GM19239 (cell line): ENCODE data around the gene DNER.
"Not testable (repeated sequence)": the region's sequence is repeated elsewhere in the genome, so short reads cannot be mapped to it uniquely, and the experiment has no call there.

Experiments used
- DNase-seq: peaks from one replicate; pipeline ENCODE4 v3.0.0; 2011; ENCODE audit warnings: low spot score; ENCODE audit not compliant: insufficient read length
- FAIRE-seq: peaks from 2 replicates; lab custom pipeline; 2011; peaks lifted over from hg19 to GRCh38; lab: Jason Lieb, UNC

DNER gene

DNA sequence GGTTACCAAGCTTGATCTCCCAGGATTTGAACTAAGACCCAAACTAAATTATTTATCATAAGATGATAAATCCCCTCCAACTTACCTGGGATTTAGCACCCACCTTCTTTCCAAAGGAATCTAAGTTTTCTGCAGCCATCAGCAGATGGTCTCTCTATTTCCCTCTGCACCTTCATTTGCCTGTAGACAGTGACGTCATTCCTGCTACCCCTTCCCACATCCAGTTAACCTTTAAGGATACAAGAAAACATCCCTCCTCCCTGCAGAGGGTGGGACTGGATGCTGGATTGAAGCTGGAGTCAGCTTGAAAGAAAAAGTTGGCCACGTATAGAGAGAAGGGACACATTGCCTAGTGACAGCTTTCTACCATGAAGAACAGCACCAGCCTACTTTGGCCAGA, 3.7 kb upstream of the DNER start:
- FAIRE-seq (no peak), DNase-seq (no peak)

DNA sequence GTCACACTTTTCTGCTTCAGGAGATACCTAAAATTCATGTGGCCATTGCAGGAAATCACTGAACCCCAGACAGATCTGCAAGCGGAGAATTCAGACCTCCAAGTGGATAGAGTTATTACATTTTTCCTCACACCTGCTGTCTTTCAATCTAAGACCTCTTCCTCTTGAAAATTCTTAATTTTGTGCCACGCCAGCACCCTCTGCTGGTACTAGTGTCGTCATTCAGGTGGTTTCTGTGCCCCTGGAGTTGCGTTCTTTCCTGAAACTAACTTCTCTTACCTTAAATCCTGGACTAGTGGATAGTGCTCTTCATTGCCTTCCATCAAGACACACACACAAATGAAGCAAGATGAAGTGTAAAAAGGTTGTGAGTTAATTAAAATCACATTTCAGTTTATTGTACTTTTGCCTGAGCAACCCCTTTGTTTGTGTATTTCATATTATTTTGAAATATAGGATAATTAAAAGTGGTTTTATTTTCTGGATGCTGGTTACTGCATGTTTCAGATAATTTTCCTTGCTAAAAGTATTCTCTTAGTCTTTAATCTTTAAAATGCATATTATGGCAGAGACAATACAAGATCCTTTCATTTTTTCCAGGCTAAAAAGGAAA, 1.6 kb upstream of the DNER start:
- DNase-seq (peak; percentile 9), FAIRE-seq (peak; percentile 47)

DNA sequence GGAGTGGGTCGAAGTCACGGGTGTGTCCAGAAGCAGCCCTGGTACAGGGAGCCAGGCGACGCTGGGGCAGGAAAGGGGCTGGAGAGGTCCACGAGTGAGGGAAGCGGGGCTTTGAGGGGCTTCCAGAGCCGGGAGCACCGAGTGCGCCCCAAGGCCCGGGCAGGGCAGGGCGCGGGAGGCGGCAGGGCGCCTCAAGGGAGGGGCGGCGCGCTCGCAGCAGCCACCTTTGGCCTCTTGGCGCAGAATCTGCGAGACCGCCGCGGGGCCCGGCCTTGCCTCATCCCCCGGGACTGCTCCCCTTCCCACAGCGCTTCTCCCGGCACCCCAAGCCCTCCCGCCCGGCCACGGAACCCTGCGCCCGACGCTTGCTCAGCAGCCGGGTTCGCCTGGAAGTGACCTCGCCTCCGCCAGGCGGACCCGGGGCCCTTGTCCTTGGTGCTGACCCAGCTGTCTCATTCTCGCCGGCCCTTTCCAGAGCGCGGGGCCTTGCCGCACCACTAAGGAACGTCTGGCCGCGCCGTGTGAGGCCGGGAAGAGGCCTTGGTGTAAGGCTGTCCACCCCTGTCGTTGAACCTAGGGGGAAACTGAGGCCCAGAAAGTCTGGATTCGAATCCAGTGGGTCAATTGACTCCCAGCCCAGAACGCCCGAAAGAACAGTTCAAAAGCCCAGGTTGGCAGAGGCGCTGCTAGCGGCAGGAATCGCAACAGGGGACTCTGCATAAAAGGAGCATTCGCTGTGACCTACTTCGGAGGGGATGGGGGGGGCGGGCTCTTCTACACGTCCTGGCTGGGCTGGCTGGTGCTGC, 584 bp upstream of the DNER start:
- no peak for FAIRE-seq
- peak; percentile 29 for DNase-seq

DNA sequence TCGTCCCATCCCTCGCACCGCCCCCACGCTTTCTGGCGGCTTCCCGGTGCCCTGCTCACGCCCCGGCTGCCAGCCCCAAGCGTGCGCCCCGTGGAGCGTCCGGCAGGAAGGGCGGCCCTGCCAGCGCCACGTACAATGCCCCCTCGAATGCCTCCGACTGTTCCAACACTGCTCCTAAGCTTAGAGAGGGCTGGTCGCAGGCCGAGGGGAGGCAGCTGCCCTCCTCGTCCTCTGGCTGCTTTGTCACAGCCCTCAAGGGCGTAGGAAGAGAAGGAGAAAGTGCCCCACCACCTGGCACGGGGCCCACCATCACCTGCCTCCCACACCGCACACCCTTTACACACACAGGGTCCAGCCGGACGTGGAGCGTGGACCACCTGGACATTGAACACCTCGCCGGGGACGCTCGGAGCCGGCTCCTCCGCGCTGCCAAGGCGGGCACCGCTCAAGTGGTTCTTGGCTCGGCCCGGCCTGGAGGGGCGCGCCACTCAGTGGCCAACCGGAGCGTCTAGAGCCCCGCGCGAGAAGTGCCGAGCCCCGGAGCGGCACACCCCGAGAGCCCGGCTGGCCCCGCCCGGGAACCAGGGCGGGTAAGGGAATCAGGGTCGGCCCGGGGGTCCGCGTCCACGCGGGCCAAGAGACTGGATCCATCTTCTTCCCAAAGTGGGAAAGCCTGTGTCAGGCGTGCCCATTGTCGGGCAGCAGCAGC, 830 bp downstream of the DNER start:
- DNase-seq: peak; percentile 10
- FAIRE-seq: no peak

DNA sequence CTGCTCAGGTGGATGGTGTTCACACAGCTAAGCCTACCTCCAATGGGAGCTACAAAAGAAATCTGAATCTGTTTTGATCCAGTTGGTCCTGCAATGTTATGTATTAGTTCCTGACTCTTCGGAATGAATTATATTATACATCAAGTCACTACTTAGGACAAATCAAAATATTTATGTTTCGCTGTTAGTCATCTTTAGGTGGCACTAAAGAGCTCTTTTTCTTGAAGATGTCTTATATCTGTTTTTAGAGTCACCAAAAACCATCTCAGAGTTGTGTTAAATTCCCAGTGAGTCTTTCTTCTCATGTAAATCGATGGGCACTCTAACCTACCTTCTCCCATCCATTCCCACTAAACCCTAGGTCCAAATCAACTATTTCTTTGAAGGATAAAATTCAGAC, 2.2 kb downstream of the DNER start:
- FAIRE-seq (no peak), DNase-seq (no peak)

DNA sequence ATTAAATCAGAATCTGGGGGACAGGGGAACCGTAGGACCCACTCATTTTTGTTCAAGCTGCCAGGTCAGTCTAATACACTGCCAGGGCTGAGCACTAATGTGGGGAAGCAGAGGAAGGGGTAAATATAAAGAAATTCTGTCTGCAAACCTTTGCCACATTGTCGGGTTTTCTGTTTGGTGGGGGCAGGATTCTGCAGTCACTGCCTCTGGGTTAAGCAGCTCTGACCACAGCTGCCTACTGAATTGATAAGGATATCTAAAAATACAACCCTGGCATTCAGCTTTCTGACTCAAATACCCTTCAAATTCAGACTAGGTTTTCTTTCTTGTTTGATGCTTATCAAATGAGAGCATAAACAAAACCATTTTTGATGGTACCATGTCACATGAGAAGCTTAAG, 6.0 kb downstream of the DNER start:
- DNase-seq (no peak), FAIRE-seq (no peak)

DNA sequence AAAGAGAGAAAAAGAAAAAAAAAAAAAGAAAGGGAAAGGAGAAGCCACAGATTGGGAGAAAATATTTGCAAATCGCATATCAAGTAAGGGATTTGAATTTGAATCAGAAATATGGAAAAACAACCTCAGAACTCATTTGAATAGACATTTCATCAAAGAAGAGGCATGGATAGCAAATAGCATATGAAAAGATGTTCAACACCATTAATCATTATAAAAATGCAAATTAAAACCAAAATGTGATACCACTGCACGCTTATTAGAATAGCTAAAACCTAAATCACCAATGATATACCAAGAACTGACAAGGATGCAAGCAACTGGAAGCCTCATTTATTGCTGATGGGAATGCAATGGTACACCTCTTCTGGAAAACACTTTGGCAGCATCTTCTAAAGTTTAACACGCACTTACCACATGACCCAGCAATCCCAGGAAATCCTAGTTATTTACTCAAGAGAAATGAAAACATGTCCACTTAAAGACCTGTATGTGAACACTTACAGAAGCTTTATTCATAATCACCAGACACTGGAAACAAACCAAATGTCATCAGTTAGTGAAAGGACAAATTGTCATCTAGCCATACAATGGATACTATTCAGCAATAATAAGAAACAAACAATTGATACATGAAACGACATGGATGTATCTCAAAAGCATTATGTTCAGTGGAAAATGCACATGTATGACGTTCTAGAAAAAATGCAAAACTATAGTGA, 10.3 kb downstream of the DNER start:
- FAIRE-seq (no peak), DNase-seq (no peak)

DNA sequence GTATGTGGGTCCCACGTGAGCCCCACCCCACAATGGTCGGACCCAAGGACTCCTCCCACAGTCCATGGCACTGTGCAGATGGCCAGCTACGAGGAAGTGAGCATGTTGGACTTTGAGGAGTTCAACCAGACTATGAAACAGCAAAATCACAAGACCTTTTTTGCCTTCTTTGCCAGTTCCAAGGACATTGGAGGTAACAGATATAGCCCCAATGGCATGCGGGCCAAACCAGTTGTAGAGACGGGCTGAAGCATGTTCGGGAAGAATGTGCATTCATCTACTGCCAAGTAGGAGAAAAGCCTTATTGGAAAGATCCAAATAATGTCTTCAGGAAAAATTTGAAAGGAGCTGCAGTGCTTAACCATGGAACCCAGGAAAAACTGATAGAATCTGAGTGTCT, 12.6 kb downstream of the DNER start:
- no peak for FAIRE-seq
- no peak for DNase-seq

DNA sequence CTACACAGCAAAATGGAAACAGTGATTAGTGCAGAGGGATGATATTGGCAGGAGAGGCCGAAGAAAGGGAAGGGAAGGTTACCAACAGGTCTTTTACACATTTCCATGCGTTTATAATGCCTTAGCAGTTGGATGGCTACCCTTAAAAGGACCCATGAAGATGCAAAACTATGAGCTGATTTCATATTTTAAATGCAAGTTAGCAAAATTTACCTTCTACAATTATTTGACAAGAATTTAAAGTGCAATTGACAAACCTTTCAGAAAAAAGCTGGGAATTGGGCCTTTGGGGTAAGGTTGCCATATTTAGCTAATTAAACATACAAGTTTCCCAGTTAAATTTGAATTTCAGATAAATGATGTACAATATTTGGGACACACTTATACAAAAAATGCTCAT, 13.3 kb downstream of the DNER start:
- no peak for FAIRE-seq

DNA sequence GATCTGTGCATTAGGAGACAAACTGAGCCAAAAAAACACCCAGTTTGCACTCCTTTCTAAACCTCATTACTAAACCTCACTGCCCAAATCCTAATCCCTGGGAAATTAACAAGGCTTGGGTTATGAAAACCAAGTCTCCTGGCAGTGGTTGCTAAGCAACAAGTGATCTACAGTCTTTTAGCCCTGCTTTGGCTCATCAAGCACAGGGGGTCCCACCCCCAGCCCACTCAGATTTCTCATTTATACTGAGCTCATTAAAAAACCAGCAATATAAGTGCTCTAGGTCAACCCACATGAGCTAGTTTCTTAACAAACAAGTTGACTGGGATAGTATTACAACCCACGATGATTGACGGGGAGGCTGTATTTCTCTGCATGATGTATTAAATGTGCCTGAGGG, 18.4 kb downstream of the DNER start:
- FAIRE-seq (no peak), DNase-seq (no peak)

More for the DNA sequence above, 13.3 kb downstream of the DNER start:
- DNase-seq: no peak

DNA sequence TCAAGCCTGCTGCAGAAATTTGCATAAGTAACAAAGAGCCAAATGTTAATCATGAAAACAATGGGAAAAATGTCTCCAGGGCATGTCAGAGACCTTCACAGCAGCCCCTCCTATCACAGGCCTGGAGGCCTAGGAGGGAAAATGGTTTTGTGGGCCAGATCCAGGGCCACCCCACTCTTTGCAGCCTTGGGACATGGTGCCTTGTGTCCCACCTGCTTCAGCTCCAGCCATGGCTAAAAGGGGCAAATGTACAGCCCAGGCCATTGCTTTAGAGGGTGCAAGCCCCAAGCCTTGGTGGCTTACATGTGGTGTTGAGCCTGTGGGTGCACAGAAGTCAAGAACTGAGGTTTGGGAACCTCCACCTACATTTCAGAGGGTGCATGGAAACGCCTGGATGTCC, 20.5 kb downstream of the DNER start:
- not testable (repeated sequence) for FAIRE-seq, DNase-seq

DNA sequence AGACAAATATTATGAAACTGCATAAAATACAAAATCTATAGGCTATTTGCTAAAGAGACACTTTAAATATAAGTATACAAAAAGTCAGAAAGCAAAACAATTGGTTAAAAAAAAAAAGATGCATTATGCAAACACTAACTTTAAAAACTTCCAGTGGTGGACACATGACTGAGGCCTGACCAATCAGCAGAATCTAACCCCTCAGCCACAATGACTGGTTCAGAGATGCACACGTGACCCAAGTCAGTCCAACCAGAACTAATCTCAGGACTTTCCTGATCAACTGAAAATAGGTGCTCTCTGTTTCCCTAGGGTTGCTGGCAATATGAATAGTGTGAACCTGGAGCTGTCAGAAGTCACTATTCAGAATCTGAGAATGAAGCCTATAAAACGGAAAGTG, 22.7 kb downstream of the DNER start:
- DNase-seq (no peak), FAIRE-seq (no peak)

DNA sequence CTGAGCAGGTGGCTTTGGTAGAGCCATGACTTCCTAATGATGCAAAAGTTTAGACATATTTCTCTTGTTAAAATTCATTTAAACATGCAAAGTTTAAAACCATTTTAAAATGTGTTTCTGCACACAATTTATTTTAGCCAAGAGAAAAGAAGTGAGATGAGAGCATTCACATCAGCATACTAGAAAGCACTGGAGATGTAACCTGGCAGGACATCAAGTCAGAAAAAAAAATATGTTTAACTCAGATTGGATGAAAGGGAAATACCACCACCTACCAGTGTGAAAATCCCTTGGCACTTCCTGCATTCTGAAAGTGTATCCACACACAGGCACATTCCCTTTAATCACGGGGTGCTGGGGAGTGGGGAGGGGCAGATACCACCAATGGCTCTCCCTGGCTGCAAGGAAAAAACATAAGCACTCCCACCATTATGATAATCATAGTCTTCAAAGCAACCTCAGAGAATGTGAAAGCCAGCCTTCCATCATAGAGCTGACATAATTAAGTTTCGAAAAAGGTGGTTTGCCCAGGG, 25.0 kb downstream of the DNER start:
- FAIRE-seq (no peak), DNase-seq (no peak)

DNA sequence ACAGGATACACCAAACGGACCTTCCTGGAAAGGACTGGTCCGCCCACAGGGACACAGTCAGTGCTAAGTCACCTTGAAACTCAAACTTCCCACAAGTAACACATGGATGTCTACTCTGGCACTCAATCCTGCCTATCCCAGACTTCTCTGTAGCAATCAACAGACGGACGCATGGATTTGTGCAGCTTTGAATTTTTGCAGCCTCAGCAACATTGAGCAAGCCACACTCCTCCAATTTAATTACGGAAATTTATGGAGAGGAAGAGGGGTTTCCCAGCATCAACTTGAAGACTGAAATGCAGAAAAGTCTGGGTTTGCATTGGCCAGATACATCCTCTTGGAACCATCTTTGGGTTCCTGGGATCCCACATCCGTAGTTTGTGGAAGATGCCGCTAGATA, 26.2 kb downstream of the DNER start:
- DNase-seq (no peak), FAIRE-seq (no peak)

DNA sequence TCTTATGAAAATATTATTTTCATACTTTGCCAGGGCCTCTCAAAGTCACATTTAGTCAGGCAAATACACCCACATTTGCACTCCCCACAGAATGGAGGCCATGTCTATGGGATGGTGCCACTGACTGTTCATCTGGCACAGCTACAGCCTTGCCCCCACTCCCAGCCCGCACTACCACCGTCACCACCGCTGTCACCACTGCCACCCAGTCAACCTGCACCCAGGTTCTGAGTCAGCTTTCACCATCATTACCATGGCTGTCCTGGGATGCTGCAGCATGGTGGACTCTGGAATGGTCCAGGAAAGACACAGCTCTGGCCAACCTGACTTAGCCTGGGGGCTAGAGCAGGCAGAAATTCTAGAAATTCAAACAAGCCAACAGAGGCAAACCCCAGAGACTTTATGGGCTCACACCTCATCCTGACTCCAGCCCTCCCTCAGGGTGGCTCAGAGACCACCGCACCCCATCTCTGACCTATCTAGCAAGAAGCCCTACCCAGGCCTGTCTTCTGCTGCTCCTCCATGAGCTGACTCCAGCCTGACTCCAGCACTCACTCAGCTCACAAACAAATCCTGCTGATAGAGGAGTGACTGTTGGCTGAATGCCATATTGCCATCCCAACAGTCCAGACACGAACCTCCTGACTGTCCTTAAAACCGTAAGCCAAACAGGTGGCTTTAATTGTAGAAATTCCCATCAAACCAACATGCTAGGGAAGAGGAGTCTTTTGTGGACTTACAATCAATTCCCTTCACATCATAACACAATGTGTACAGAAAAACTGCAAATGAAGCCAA, 28.0 kb downstream of the DNER start:
- no peak for FAIRE-seq
- DNase-seq: no peak

DNA sequence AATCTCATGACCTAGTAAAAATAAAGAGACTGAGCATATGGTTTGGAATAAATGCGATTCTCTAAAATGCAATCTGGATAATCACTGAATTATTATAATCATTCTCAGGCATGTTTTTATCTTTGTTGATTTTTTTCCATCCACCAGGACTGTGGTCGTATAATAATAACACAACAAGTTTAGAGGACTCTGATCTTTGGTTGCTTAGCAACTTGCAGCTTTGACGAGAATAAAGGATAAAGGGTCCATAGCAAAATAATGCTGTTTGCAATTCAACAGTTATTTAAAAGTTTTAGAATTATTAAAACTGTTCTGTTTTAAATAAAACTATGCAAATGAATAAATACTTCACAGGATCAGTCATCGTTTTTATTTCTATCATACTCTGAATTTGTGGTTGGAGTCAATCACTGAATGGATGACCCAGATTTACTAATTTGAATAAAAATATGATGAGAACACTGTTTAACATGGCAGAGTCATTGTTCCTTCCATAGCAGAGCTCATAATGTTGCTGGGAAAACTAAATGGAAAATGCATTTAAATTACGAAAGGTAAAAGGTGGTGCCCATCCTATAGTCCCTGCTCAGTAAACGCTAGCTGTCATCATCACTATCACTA, 29.3 kb downstream of the DNER start:
- no peak for DNase-seq
- no peak for FAIRE-seq

DNA sequence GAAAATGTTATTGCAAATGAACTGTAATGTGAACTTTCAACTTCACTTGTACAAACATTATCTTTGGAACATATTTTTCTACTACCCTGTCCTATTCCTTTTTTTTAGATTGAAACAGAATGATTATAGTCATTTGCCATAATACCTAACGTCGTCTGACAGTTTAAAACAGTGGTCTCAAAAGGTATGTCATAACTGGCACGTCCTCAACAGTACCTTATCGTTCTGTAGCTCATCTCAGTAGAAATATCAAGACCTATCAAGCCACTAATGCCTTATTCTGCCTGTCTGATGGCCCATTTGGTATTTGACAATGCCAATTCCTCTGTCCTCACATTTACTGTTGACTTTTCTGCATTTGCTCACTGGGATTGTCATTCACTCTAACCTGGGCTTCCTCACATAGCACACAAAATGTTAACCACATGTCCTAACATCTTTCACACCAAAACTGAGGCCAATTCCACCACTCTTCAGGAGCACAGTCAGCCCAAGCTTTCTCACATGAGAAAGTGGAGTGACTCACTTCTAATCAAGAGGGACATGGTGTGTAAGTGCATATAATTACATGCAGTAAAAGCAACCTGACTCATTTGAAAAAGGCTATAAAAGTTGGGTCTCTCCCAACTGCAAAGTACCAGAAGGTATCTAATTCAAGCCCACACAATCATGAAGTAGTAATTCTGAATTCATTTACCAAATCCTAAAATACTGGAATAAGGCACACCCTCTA, 34.8 kb downstream of the DNER start:
- DNase-seq (no peak), FAIRE-seq (no peak)

DNA sequence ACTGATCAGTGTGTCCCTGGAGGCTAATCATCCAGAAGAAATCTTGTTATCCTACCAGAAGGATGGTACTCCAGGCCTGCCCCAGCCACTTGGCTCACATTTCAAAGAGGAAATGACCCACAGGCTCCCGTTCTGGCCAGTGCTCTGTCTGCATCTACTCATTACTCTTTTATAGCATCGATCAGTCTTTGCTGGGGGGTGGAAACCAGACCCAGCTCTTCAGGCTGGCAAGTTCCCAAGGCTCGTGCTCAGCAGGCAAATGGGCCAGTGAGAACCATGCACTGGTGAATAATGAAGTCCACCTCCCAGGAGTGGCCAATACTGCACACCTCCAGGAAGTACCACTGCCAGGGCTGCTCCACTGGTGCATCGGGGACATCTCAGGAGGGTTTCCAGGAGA, 38.8 kb downstream of the DNER start:
- DNase-seq (no peak), FAIRE-seq (no peak)
